ENCODE results near the gene ABRACL. TPM values are rescaled to one million over a fixed set of nuclear protein-coding genes. Genes with fewer than 3 reads are reported as not detected.

Gene ABRACL
- total and polyA plus RNA-seq, 2 of the 8 experiments (the other 6 are each of a cell fraction or from before 2014, with no cell fraction given), result 103 to 167 TPM

DNA sequence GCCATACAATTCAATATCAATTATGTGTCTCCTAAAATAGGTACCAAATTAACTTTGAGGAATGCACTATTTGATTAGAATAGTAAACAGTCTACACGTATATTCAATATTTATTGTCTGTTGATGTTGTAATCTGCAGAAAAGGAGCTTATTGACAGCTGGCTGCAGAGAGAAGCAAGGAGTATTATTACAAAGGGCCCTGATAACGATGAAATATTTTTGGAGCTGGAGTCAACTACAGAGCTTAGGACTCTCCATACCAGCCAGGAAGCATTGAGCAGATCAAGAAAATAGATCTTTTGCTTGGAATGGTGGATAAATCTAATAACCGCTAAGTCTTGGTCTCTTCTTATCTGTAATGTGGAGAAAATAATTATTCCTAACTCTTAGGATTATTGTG, 25.5 kb downstream of the ABRACL start (continued):
- TF ChIP-seq SIN3A (conservative IDR thresholded peaks at IDR 0.05 in 1 of 2, IDR thresholded peaks at IDR 0.05 in 1 of 2; ENCODE audit: low read depth in 1 of 2, low read length in 2 of 2) (no peak), TBP (IDR thresholded peaks at IDR 0.05; ENCODE audit: low read depth, low read length) (no peak), KDM1A (IDR thresholded peaks at IDR 0.05; ENCODE audit: borderline replicate concordance, low read length) (no peak), RFX5 (IDR thresholded peaks at IDR 0.05; ENCODE audit: borderline replicate concordance, low read depth, low read length) (no peak), EZH2 (IDR thresholded peaks at IDR 0.05; ENCODE audit: low read depth, low read length, severe bottlenecking) (no peak), ASH2L (IDR thresholded peaks at IDR 0.05; ENCODE audit: low read length) (no peak)
- TF ChIP-seq, protein P1, sequence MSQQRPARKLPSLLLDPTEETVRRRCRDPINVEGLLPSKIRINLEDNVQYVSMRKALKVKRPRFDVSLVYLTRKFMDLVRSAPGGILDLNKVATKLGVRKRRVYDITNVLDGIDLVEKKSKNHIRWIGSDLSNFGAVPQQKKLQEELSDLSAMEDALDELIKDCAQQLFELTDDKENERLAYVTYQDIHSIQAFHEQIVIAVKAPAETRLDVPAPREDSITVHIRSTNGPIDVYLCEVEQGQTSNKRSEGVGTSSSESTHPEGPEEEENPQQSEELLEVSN (IDR thresholded peaks at IDR 0.05), result no peak
